H1 (cell line): ENCODE results near the gene MSI2. TPM values are rescaled to one million over a fixed set of nuclear protein-coding genes. Genes with fewer than 3 reads are reported as not detected.
A peak's percentile ranks its signal among the peaks of the same experiment; 100 is the strongest.

Experiments used
- CTCF ChIA-PET: fragments of 300-600 bp; sonication (Branson Sonifier 250); formaldehyde crosslinking; loops from one replicate; lab custom pipeline; 2021; ENCODE audit not compliant: partially characterized antibody; lab: Charles Lee
- POLR2A ChIA-PET: fragments of 300-600 bp; sonication (Branson Sonifier 250); formaldehyde crosslinking; loops from one replicate; lab custom pipeline; 2021; ENCODE audit warnings: inconsistent platforms; ENCODE audit not compliant: partially characterized antibody; lab: Charles Lee
- DNase-seq, 2 experiments: peaks; one replicate each; pipeline versions ENCODE4 v3.0.0 to v3.0.0-alpha.2; 2010 to 2022; ENCODE audit warnings: low spot score in 2 of 2, low read depth in 1 of 2, mixed read lengths in 1 of 2
- FAIRE-seq: peaks from 2 replicates; lab custom pipeline; 2011; peaks lifted over from hg19 to GRCh38; lab: Jason Lieb, UNC
- H2AFZ ChIP-seq: 2 replicates; pipeline ENCODE4 v1.8.1; 2012; ENCODE audit warnings: low read length, inconsistent platforms
- H2AK5ac ChIP-seq: 2 replicates; pipeline ENCODE4 v1.6.1; 2013; ENCODE audit warnings: low read depth, low read length
- H2BK120ac ChIP-seq: replicated peaks from 2 replicates; pipeline ENCODE3; 2013; ENCODE audit warnings: low read depth, low read length, inconsistent platforms
- H2BK12ac ChIP-seq: 2 replicates; pipeline ENCODE4 v1.6.1; 2013; ENCODE audit warnings: low read depth, low read length
- H2BK15ac ChIP-seq: 2 replicates; pipeline ENCODE4 v1.6.1; 2013; ENCODE audit warnings: low read length
- H2BK20ac ChIP-seq: 2 replicates; pipeline ENCODE4 v1.6.1; 2013; ENCODE audit warnings: low read length
- H2BK5ac ChIP-seq: 2 replicates; pipeline ENCODE4 v1.6.1; 2013; ENCODE audit warnings: low read depth, low read length
- H3K14ac ChIP-seq: 2 replicates; pipeline ENCODE4 v1.6.1; 2013; ENCODE audit warnings: inconsistent platforms; ENCODE audit not compliant: insufficient read length
- H3K18ac ChIP-seq: 2 replicates; pipeline ENCODE4 v1.6.1; 2013; ENCODE audit warnings: low read length; ENCODE audit errors: extremely low read depth
- H3K23ac ChIP-seq: 2 replicates; pipeline ENCODE4 v1.6.1; 2013; ENCODE audit warnings: inconsistent platforms; ENCODE audit not compliant: insufficient read length
- H3K23me2 ChIP-seq: 2 replicates; pipeline ENCODE4 v1.6.1; 2013; ENCODE audit warnings: low read depth, low read length
- H3K27ac ChIP-seq: 2 replicates; pipeline ENCODE4 v1.6.1; 2011; ENCODE audit warnings: low read depth, low read length, inconsistent platforms
- H3K27me3 ChIP-seq, 4 experiments: replicated peaks in 1 of 4; 1 replicate in 1 of 4; 2 replicates in 3 of 4; pipeline versions ENCODE4 v1.6.1 to v1.8.1; 2011 to 2013; ENCODE audit warnings: low read length in 3 of 4, mild to moderate bottlenecking in 3 of 4, inconsistent platforms in 2 of 4, mixed read lengths in 2 of 4, moderate library complexity in 1 of 4; ENCODE audit not compliant: control insufficient read depth in 3 of 4, insufficient read depth in 3 of 4; ENCODE audit errors: extremely low read depth in 1 of 4
- H3K36me3 ChIP-seq, 4 experiments: 2 replicates each; pipeline versions ENCODE4 v1.6.1 to v1.8.1; 2011 to 2013; ENCODE audit warnings: mild to moderate bottlenecking in 4 of 4, low read length in 3 of 4, moderate library complexity in 2 of 4, control low read depth in 1 of 4, inconsistent platforms in 1 of 4; ENCODE audit not compliant: insufficient read depth in 4 of 4, control insufficient read depth in 2 of 4
- H3K4ac ChIP-seq: replicated peaks from 2 replicates; pipeline ENCODE3; 2013; ENCODE audit warnings: low read length, low read depth, mixed read lengths, inconsistent platforms; ENCODE audit not compliant: insufficient read length
- H3K4me1 ChIP-seq, 4 experiments: replicated peaks in 1 of 4; 1 replicate in 1 of 4; 2 replicates in 3 of 4; pipeline versions ENCODE4 v1.6.1 to v1.8.1; 2011 to 2013; ENCODE audit warnings: low read length in 3 of 4, inconsistent platforms in 2 of 4, mixed read lengths in 1 of 4; ENCODE audit not compliant: insufficient read depth in 4 of 4, control insufficient read depth in 3 of 4
- H3K4me2 ChIP-seq, 2 experiments: 2 replicates each; pipeline versions ENCODE4 v1.6.1 to v1.8.1; 2011 to 2013; ENCODE audit warnings: low read depth in 2 of 2, low read length in 2 of 2, control low read depth in 1 of 2, inconsistent platforms in 1 of 2, mild to moderate bottlenecking in 1 of 2; ENCODE audit not compliant: insufficient read depth in 1 of 2
- H3K4me3 ChIP-seq, 4 experiments: fragments of 200-600, 300-600 bp in 1 of 4; sonication (generic), shearing (Covaris generic), sonication (Bioruptor Twin) in 1 of 4; 2 replicates each; pipeline versions ENCODE4 v1.5.1 to v1.8.1; 2011 to 2016; ENCODE audit warnings: low read length in 4 of 4, low read depth in 3 of 4, control low read depth in 2 of 4, inconsistent platforms in 2 of 4, mild to moderate bottlenecking in 2 of 4, mixed read lengths in 1 of 4, moderate library complexity in 1 of 4; ENCODE audit not compliant: insufficient read depth in 2 of 4; ENCODE audit errors: extremely low read depth in 1 of 4
- H3K56ac ChIP-seq: replicated peaks from 2 replicates; pipeline ENCODE3; 2013; ENCODE audit warnings: low read depth, mild to moderate bottlenecking, mixed read lengths, low read length, inconsistent platforms; ENCODE audit not compliant: insufficient read length
- H3K79me1 ChIP-seq: 2 replicates; pipeline ENCODE4 v1.6.1; 2013; ENCODE audit warnings: low read depth, low read length, control low read depth
- H3K79me2 ChIP-seq, 2 experiments: 2 replicates each; pipeline versions ENCODE4 v1.6.1 to v1.8.1; 2012 to 2013; ENCODE audit warnings: low read length in 2 of 2, mild to moderate bottlenecking in 2 of 2, inconsistent platforms in 1 of 2; ENCODE audit not compliant: insufficient read depth in 2 of 2, control insufficient read depth in 1 of 2
- H3K9ac ChIP-seq, 4 experiments: replicated peaks in 1 of 4; 1 replicate in 1 of 4; 2 replicates in 3 of 4; pipeline versions ENCODE4 v1.6.1 to v1.8.1; 2011 to 2013; ENCODE audit warnings: low read depth in 3 of 4, low read length in 3 of 4, control low read depth in 2 of 4, mild to moderate bottlenecking in 2 of 4, moderate library complexity in 2 of 4, inconsistent platforms in 1 of 4; ENCODE audit errors: extremely low read depth in 1 of 4
- H3K9me3 ChIP-seq, 2 experiments: 2 replicates each; pipeline versions ENCODE4 v1.6.1 to v1.8.1; 2012 to 2013; ENCODE audit warnings: mild to moderate bottlenecking in 2 of 2, moderate library complexity in 2 of 2, control low read depth in 1 of 2, inconsistent platforms in 1 of 2, low read depth in 1 of 2, low read length in 1 of 2, mixed read lengths in 1 of 2; ENCODE audit not compliant: insufficient read depth in 2 of 2
- H4K20me1 ChIP-seq, 2 experiments: replicated peaks in 1 of 2; 2 replicates each; pipeline versions ENCODE3 to v1.8.1; 2011 to 2013; ENCODE audit warnings: inconsistent platforms in 2 of 2, low read length in 2 of 2, mild to moderate bottlenecking in 1 of 2; ENCODE audit not compliant: insufficient read depth in 2 of 2, control insufficient read depth in 1 of 2
- H4K5ac ChIP-seq: 2 replicates; pipeline ENCODE4 v1.6.1; 2013; ENCODE audit warnings: low read length, low read depth, mixed read lengths, inconsistent platforms; ENCODE audit not compliant: insufficient read length
- H4K8ac ChIP-seq: 2 replicates; pipeline ENCODE4 v1.8.0; 2013; ENCODE audit warnings: mild to moderate bottlenecking, moderate library complexity, low read length, inconsistent platforms; ENCODE audit not compliant: insufficient read depth; ENCODE audit errors: extremely low read depth
- H4K91ac ChIP-seq: replicated peaks from 2 replicates; pipeline ENCODE3; 2013; ENCODE audit warnings: low read length, mixed read lengths, inconsistent platforms; ENCODE audit not compliant: insufficient read length
- GTF2F1 ChIP-seq: IDR thresholded peaks from 2 replicates; pipeline ENCODE4 v1.6.1; 2012; ENCODE audit warnings: low read depth, low read length, improper control_type of control experiment, borderline replicate concordance
- NRF1 ChIP-seq: IDR thresholded peaks from 2 replicates; pipeline ENCODE4 v1.6.1; 2011; ENCODE audit warnings: mild to moderate bottlenecking, low read depth, low read length, improper control_type of control experiment
- POU5F1 ChIP-seq: IDR thresholded peaks from 2 replicates; pipeline ENCODE4 v1.6.1; 2011; ENCODE audit warnings: low read depth, mild to moderate bottlenecking, low read length, moderate library complexity
- RAD21 ChIP-seq, 2 experiments: IDR thresholded peaks in 1 of 2; conservative IDR thresholded peaks in 1 of 2; 2 replicates each; pipeline ENCODE4 v1.6.1; 2011; ENCODE audit warnings: low read depth in 2 of 2, low read length in 2 of 2, improper control_type of control experiment in 1 of 2, inconsistent platforms in 1 of 2, mild to moderate bottlenecking in 1 of 2, moderate library complexity in 1 of 2
- RBBP5 ChIP-seq: IDR thresholded peaks from 2 replicates; pipeline ENCODE4 v1.7.1; 2012; ENCODE audit warnings: low read depth, mild to moderate bottlenecking, inconsistent platforms, low read length, moderate library complexity, borderline replicate concordance
- RNF2 ChIP-seq: fragments of 200-900, 300-1000 bp; sonication (generic); IDR thresholded peaks from 2 replicates; pipeline ENCODE4 v1.7.1; 2016; ENCODE audit warnings: borderline replicate concordance, low read depth, mild to moderate bottlenecking, antibody characterized with exemption, low read length; ENCODE audit not compliant: poor library complexity, severe bottlenecking; ENCODE audit errors: missing control alignments
- SIN3A ChIP-seq, 2 experiments: IDR thresholded peaks in 1 of 2; conservative IDR thresholded peaks in 1 of 2; 2 replicates each; pipeline ENCODE4 v1.6.1; 2011 to 2012; ENCODE audit warnings: low read length in 2 of 2, improper control_type of control experiment in 1 of 2, low read depth in 1 of 2, mild to moderate bottlenecking in 1 of 2
- TEAD4 ChIP-seq: IDR thresholded peaks from 2 replicates; pipeline ENCODE4 v1.6.1; 2012; ENCODE audit warnings: low read depth, low read length, inconsistent platforms, mixed read lengths
- WGBS, 2 experiments: shearing (Covaris generic) in 1 of 2; methylation state at CpG; one replicate each; pipeline versions ENCODE4 v1.1.6 to v1.1.7; 2013 to 2015; ENCODE audit warnings: low lambda C conversion rate in 2 of 2, mixed read lengths in 2 of 2, inconsistent platforms in 1 of 2, low coverage in 1 of 2, missing lambda C conversion rate in 1 of 2; ENCODE audit not compliant: insufficient replicate concordance in 2 of 2, insufficient coverage in 1 of 2, insufficient read length in 1 of 2; ENCODE audit errors: extremely low coverage in 1 of 2, missing lambda C conversion rate in 1 of 2; 5-methylcytosine and 5-hydroxymethylcytosine counted together
- polyA plus RNA-seq, 7 experiments: library from polyadenylated mRNA; depleted of rRNA in 3 of 7; stranded (reverse) in 5 of 7; unstranded in 2 of 7; fragments of >200 nt in 5 of 7; fragments of 200-250 nt in 2 of 7; gene quantifications; 1 replicate in 5 of 7; 2 replicates in 1 of 7; 4 replicates in 1 of 7; pipeline versions ENCODE4 v1.2.1 to v1.2.3, GENCODE V29; 2011 to 2013; ENCODE audit warnings: missing spikeins in 2 of 7, mixed read lengths in 2 of 7
- total RNA-seq: library from RNA; stranded (reverse); fragmentation: NEBNext Ultra II Directional; extraction: Animal tissue kit (Norgen Biotek cat#: 25700); gene quantifications from 2 replicates; pipeline ENCODE4 v1.2.1, GENCODE V29; 2021
- TF ChIP-seq, protein P1 (sequence below): IDR thresholded peaks from 2 replicates; pipeline ENCODE4 v1.6.1; 2012; ENCODE audit warnings: inconsistent platforms
- TF ChIP-seq, protein P2 (sequence below): IDR thresholded peaks from 2 replicates; pipeline ENCODE4 v1.6.1; 2012; ENCODE audit warnings: inconsistent platforms

The MSI2 gene
- total and polyA plus RNA-seq, 2 of the 8 experiments (the other 6 are each of a cell fraction or from before 2014, with no cell fraction given), result 36.7 to 80.6 TPM

- Histone ChIP-seq H3K4me3 (no peak overlapping the region), H4K5ac (no peak overlapping the region), H2AK5ac (0 out of 2 replicates have a peak overlapping the region, but pooled peaks have one; percentile 49), H3K14ac (no peak overlapping the region), H2BK120ac (no peak overlapping the region), H3K9me3 (no peaks in the 10 kb centered on the region), H3K23ac (no peak overlapping the region), H3K79me1 (no peaks in the 10 kb centered on the region), H2BK5ac (peak overlapping the region; percentile 6; the same call in 1 of the 2 replicates), H3K27ac (no peak overlapping the region), H3K79me2 (no peaks in the 10 kb centered on the region), H2AFZ (no peak overlapping the region), H4K20me1 (peaks cover 0 to 1% of the 10 kb centered on the region in 2 experiments), H3K36me3 (no peaks in the 10 kb centered on the region), H2BK12ac (no peak overlapping the region), H2BK20ac (0 out of 2 replicates have a peak overlapping the region, but pooled peaks have one; percentile 7), H3K18ac (peak overlapping the region; percentile 33; the same call in 1 of the 2 replicates), H4K91ac (no peak overlapping the region), H3K4ac (peak overlapping the region; percentile 27), H3K9ac (no peak overlapping the region), H3K56ac (no peak overlapping the region), H4K8ac (no peak overlapping the region), H3K4me1 (peaks cover 0 to 13% (median 1%) of the 10 kb centered on the region in 4 experiments; a peak in 3 of 7 replicates), H2BK15ac (no peak overlapping the region), H3K23me2 (no peaks in the 10 kb centered on the region), H3K27me3 (no peaks in the 10 kb centered on the region), H3K4me2 (no peak overlapping the region)
- ChIA-PET POLR2A (no interaction called here), CTCF (interaction anchor here (0.6 to 2.0 kb wide), 5 partner anchors 17 to 440 kb away, joined by 3 to 6 read pairs (median 3); no protein-coding TSS in a partner anchor)
- DNase-seq, result no peak
- FAIRE-seq, result no peak
- WGBS, 2 experiments, result 84% methylated on average over 5 of the region's 5 CpGs; no CpG with 5 or more reads in 1 of the 2 experiments
- TF ChIP-seq RNF2, result no peak
- TF ChIP-seq POU5F1, result no peak
- TF ChIP-seq, protein P1, sequence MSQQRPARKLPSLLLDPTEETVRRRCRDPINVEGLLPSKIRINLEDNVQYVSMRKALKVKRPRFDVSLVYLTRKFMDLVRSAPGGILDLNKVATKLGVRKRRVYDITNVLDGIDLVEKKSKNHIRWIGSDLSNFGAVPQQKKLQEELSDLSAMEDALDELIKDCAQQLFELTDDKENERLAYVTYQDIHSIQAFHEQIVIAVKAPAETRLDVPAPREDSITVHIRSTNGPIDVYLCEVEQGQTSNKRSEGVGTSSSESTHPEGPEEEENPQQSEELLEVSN, result no peak
- TF ChIP-seq, protein P2, sequence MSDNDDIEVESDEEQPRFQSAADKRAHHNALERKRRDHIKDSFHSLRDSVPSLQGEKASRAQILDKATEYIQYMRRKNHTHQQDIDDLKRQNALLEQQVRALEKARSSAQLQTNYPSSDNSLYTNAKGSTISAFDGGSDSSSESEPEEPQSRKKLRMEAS, result no peak
- no peak for TF ChIP-seq GTF2F1
- TF ChIP-seq NRF1, result no peak
- no peak for TF ChIP-seq RBBP5
- no peak for TF ChIP-seq TEAD4
- TF ChIP-seq SIN3A (conservative IDR thresholded peaks at IDR 0.05 in 1 of 2, IDR thresholded peaks at IDR 0.05 in 1 of 2; ENCODE audit: low read depth in 1 of 2, low read length in 2 of 2), result no peak
- TF ChIP-seq RAD21 (IDR thresholded peaks at IDR 0.05 in 1 of 2, conservative IDR thresholded peaks at IDR 0.05 in 1 of 2; ENCODE audit: low read depth in 2 of 2, low read length in 2 of 2), result no peak
These were observed 19.5 kb upstream of the MSI2 start for GRCh38 chr17:57236686-57237299.
